ENCODE measurements around the gene C19orf33. TPM values are rescaled to one million over a fixed set of nuclear protein-coding genes. Genes with fewer than 3 reads are reported as not detected.

The C19orf33 gene
- total RNA-seq, 1 experiment from 2014 or later: 135 TPM

- H2AFZ ChIP-seq (ENCODE audit: low read depth, low read length, poor library complexity, severe bottlenecking): no peak overlapping the region
- DNase-seq (ENCODE audit: low read depth, low spot score) (peak; percentile 83), ATAC-seq (peak; percentile 84)
- peaks cover 45 to 58% of the 10 kb centered on the region in 2 experiments for H3K4me1 ChIP-seq (ENCODE audit: control insufficient read depth in 1 of 2, insufficient read depth in 2 of 2, low read length in 2 of 2)
- H3K9me2 ChIP-seq (ENCODE audit: insufficient read depth): no peaks in the 10 kb centered on the region
- BruUV-seq (replicated peaks): TSS peak; percentile 91
- CTCF ChIA-PET: interaction anchor here (0.7 to 1.1 kb wide), 4 partner anchors 20 to 1529 kb away, joined by 3 to 8 read pairs (median 3); partner anchors contain the start of gene CATSPERG
- RAD21 ChIA-PET (ENCODE audit: low non-redundant PET in 1 of 2, low total read pairs in 2 of 2, uncharacterized antibody in 2 of 2, unreplicated experiment in 2 of 2): interaction anchor here (0.7 to 1.5 kb wide), 4 partner anchors 13 to 124 kb away, joined by 3 to 4 read pairs (median 3); partner anchors contain the start of gene GGN (in 1 of the 2)
- H3K36me3 ChIP-seq (ENCODE audit: control insufficient read depth in 1 of 2, insufficient read depth in 2 of 2, low read length in 2 of 2): no peaks in the 10 kb centered on the region; a peak in 1 of 4 replicates
- H3K27me3 ChIP-seq (ENCODE audit: insufficient read depth, low read length): no peaks in the 10 kb centered on the region
- intact Hi-C loops (cut with micrococcal nuclease): loop anchor here (1.0 kb wide), 1 partner anchor 40 kb away; the partner anchor contains the start of gene C19orf33
- TF ChIP-seq CEBPB (IDR thresholded peaks at IDR 0.05; ENCODE audit: low read depth) (no peak), EGR1 (IDR thresholded peaks at IDR 0.05; ENCODE audit: low read depth) (peak; percentile 64; the same call in 1 of the 2 replicates), SP1 (IDR thresholded peaks at IDR 0.05; ENCODE audit: low read depth) (peak; percentile 42; the same call in 1 of the 2 replicates)
- POLR2A ChIA-PET: interaction anchor here (0.7 to 2.9 kb wide), 14 partner anchors 12 to 1142 kb away, joined by 3 to 15 read pairs (median 4); partner anchors contain the start of genes C19orf33 and GGN
- H3K4me2 ChIP-seq (ENCODE audit: low read length): peak overlapping the region; percentile 90
- no peaks in the 10 kb centered on the region for H3K9me3 ChIP-seq (ENCODE audit: control insufficient read depth in 1 of 2, insufficient read depth in 1 of 2, low read depth in 1 of 2, low read length in 2 of 2)
- H3K27ac ChIP-seq (ENCODE audit: low read depth, low read length): peak overlapping the region; percentile 99
- H3K4me3 ChIP-seq (replicated peaks in 1 of 2; ENCODE audit: low read depth in 1 of 2, low read length in 2 of 2): peak overlapping the region; percentile 81 to 100
- peaks cover 45% of the 10 kb centered on the region for H3K79me2 ChIP-seq (ENCODE audit: insufficient read depth, low read length)
- peak overlapping the region; percentile 88 for H3K9ac ChIP-seq (ENCODE audit: low read length)
- H4K20me1 ChIP-seq (ENCODE audit: insufficient read depth): no peaks in the 10 kb centered on the region; the same call in 1 of the 2 replicates
Observed at GRCh38 chr19:38263689-38264485, 40.2 kb upstream of the C19orf33 start.

GRCh38 chr19:38264486-38265212 is 39.4 kb upstream of the C19orf33 start, which contains the start of gene SPINT2:
SPINT2 (plus strand) TSS chr19:38264573; CDS start chr19:38264893, 320 bp downstream.
- POLR2A ChIA-PET: interaction anchor here (0.7 to 2.9 kb wide), 17 partner anchors 11 to 1142 kb away, joined by 3 to 15 read pairs (median 5); partner anchors contain the start of genes C19orf33 and GGN
- CTCF ChIA-PET: interaction anchor here (0.7 to 1.2 kb wide), 6 partner anchors 21 to 1528 kb away, joined by 3 to 8 read pairs (median 4); partner anchors contain the start of gene CATSPERG

More at GRCh38 chr19:38264486-38265212, 39.4 kb upstream of the C19orf33 start, which contains the start of gene SPINT2:
- Histone ChIP-seq H3K9ac (ENCODE audit: low read length) (peak within 1 kb of the TSS; percentile 88), H3K4me3 (replicated peaks in 1 of 2; ENCODE audit: low read depth in 1 of 2, low read length in 2 of 2) (peak within 1 kb of the TSS; percentile 81 to 100), H3K9me3 (ENCODE audit: control insufficient read depth in 1 of 2, insufficient read depth in 1 of 2, low read depth in 1 of 2, low read length in 2 of 2) (no peaks in the 10 kb centered on the region), H3K9me2 (ENCODE audit: insufficient read depth) (no peaks in the 10 kb centered on the region), H3K27me3 (ENCODE audit: insufficient read depth, low read length) (no peaks in the 10 kb centered on the region), H3K36me3 (ENCODE audit: control insufficient read depth in 1 of 2, insufficient read depth in 2 of 2, low read length in 2 of 2) (no peaks in the 10 kb centered on the region; a peak in 1 of 4 replicates), H3K4me1 (ENCODE audit: control insufficient read depth in 1 of 2, insufficient read depth in 2 of 2, low read length in 2 of 2) (peaks cover 48 to 65% of the 10 kb centered on the region in 2 experiments), H3K4me2 (ENCODE audit: low read length) (peak within 1 kb of the TSS; percentile 90), H3K27ac (ENCODE audit: low read depth, low read length) (peak within 1 kb of the TSS; percentile 99), H2AFZ (ENCODE audit: low read depth, low read length, poor library complexity, severe bottlenecking) (no peak within 1 kb of the TSS), H3K79me2 (ENCODE audit: insufficient read depth, low read length) (peaks cover 52% of the 10 kb centered on the region), H4K20me1 (ENCODE audit: insufficient read depth) (no peaks in the 10 kb centered on the region; the same call in 1 of the 2 replicates)
- intact Hi-C loops (cut with micrococcal nuclease): loop anchor here (1.0 kb wide), 1 partner anchor 40 kb away; the partner anchor contains the start of gene C19orf33
- DNase-seq (ENCODE audit: low read depth, low spot score): peak; percentile 67
- RAD21 ChIA-PET (ENCODE audit: low non-redundant PET in 1 of 2, low total read pairs in 2 of 2, uncharacterized antibody in 2 of 2, unreplicated experiment in 2 of 2): interaction anchor here (1.0 to 1.5 kb wide), 2 partner anchors 12 to 123 kb away, joined by 3 to 4 read pairs; partner anchors contain the start of gene GGN (in 1 of the 2)
- ATAC-seq: peak; percentile 84
- no TSS peak for BruUV-seq (replicated peaks)
- TF ChIP-seq SIN3A (IDR thresholded peaks at IDR 0.05; ENCODE audit: low read depth): 0 out of 2 replicates have a peak, but pooled peaks have one; percentile 64
- TF ChIP-seq EZH2 (IDR thresholded peaks at IDR 0.05): no peak
- peak; percentile 81 for TF ChIP-seq ZBTB33 (IDR thresholded peaks at IDR 0.05; ENCODE audit: extremely low read depth, insufficient replicate concordance, low read length)
- TF ChIP-seq EGR1 (IDR thresholded peaks at IDR 0.05; ENCODE audit: low read depth): no peak
- TF ChIP-seq POLR2AphosphoS5 (IDR thresholded peaks at IDR 0.05; ENCODE audit: low read depth, low read length): peak; percentile 95
- peak; percentile 86 for TF ChIP-seq MAX (IDR thresholded peaks at IDR 0.05)
- peak; percentile 71 for TF ChIP-seq POLR2A (IDR thresholded peaks at IDR 0.05; ENCODE audit: borderline replicate concordance, extremely low read depth, insufficient read depth, insufficient read length)
- TF ChIP-seq ZFX (IDR thresholded peaks at IDR 0.05): peak; percentile 55
